Measurements from ENCODE around the gene NBPF11. TPM values are rescaled to one million over a fixed set of nuclear protein-coding genes. Genes with fewer than 3 reads are reported as not detected.
"Not testable (repeated sequence)": the region's sequence is repeated elsewhere in the genome, so short reads cannot be mapped to it uniquely, and the experiment has no call there.

The NBPF11 gene
- total RNA-seq (10 to 100 TPM in 1 of 2 donors, 1 to 10 TPM in 1; 8.8 to 15.3 TPM), polyA plus RNA-seq (1 to 10 TPM; 2.8 to 9.0 TPM)
- long read RNA-seq, donor 1, partial matches to known transcripts = 5 of 14 reads
- long read RNA-seq, donor 1, other reads (novel, unspliced or antisense) = 9 of 14 reads
- long read RNA-seq, donor 2, partial matches to known transcripts = 3 of 10 reads
- long read RNA-seq, donor 2, other reads (novel, unspliced or antisense) = 7 of 10 reads

DNA sequence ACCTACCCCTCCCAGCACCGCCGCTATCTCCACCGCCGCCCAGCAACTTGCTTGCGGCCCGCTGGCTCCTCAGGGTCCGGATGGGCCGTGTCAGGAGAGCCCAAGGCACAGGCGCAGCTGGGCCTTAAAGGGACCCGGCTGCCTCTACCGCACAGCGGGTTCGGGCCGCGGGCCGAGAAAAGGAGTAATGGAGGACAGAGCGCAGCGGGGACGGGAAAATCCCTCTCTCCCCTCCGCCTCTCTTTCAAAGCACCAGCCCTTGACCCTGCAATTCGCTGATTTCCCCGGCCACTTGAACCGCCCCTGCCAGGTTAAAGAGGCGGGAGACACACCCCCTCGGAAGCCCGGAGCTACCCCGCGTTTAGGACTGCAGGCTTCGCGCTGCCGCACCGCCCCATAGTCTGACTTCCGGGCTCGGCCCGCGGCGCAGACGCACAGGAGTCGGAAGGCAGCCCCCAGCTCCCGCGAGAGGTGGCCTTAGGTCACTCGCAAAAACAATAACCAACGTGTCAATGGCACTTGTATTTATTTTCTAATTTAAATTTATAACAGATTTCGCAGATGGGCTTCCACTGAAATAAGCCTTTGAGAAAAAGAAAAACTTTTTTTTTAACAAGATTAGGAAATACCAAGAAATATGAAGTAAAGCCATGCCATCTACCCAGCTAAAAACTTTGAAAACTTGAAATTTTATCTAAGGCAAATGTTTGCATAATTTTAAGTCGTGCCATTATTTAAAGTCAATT is at the start of gene NBPF11:
TSS of gene NBPF11 (minus strand) at position 371 of the 746 bp plus-strand sequence. CDS start 25,278 bp downstream, outside the sequence.
- H3K36me3 ChIP-seq (ENCODE audit: control insufficient read depth in 1 of 2, insufficient read depth in 2 of 2, low read length in 1 of 2); H3K9me3 ChIP-seq (ENCODE audit: control insufficient read depth, low read length); H3K27me3 ChIP-seq (ENCODE audit: control insufficient read depth in 1 of 2, insufficient read depth in 2 of 2, low read length in 1 of 2); H3K4me1 ChIP-seq (ENCODE audit: control insufficient read depth in 1 of 2, insufficient read depth in 2 of 2, low read length in 2 of 2); intact Hi-C loops (cut with DNase I): not testable (repeated sequence)
- Histone ChIP-seq H3K27ac (ENCODE audit: low read depth in 1 of 2, low read length in 2 of 2) (peak within 1 kb of the TSS in 1 of 2 donors; percentile 72), H3K4me3 (ENCODE audit: low read length in 2 of 2) (peak within 1 kb of the TSS; percentile 43 to 74)
- 1% methylated on average over 40 to 45 of the region's 45 CpGs for WGBS, 2 donors
- ATAC-seq (ENCODE audit: low FRiP score) (peak; percentile 98), DNase-seq (peak; percentile 91 to 94)

DNA sequence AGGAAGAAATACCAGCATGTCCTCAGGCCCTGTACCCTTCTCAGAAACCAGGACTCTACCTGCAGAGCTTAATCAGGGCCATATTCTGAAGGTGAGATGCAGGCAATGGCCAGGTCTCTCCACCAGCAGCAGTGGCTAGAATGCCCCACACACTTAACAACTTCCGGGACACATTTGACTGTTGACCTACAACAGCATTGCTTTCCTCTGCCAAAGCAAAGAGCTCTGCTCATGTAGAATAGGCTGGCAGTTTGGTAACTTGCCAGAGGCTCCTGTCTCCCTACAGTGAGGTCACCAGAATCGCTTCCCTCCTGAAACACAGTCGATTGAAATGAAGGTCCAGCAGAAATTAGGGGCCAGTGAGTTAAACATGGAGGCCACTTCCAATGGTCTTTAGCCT is 45.3 kb upstream of the NBPF11 start:
- no CpG with 5 or more reads among the region's 3 CpGs for WGBS, 2 donors
- H3K36me3 ChIP-seq (ENCODE audit: control insufficient read depth in 1 of 2, insufficient read depth in 2 of 2, low read length in 1 of 2); H3K27me3 ChIP-seq (ENCODE audit: control insufficient read depth in 1 of 2, insufficient read depth in 2 of 2, low read length in 1 of 2); H3K9me3 ChIP-seq (ENCODE audit: control insufficient read depth, low read length); ATAC-seq (ENCODE audit: low FRiP score); intact Hi-C loops (cut with DNase I); H3K4me1 ChIP-seq (ENCODE audit: control insufficient read depth in 1 of 2, insufficient read depth in 2 of 2, low read length in 2 of 2); H3K4me3 ChIP-seq (ENCODE audit: low read length in 2 of 2); DNase-seq; H3K27ac ChIP-seq (ENCODE audit: low read depth in 1 of 2, low read length in 2 of 2): not testable (repeated sequence)

- H3K4me3 ChIP-seq (ENCODE audit: low read length in 2 of 2); H3K36me3 ChIP-seq (ENCODE audit: control insufficient read depth in 1 of 2, insufficient read depth in 2 of 2, low read length in 1 of 2); DNase-seq; H3K9me3 ChIP-seq (ENCODE audit: control insufficient read depth, low read length); H3K27me3 ChIP-seq (ENCODE audit: control insufficient read depth in 1 of 2, insufficient read depth in 2 of 2, low read length in 1 of 2); intact Hi-C loops (cut with DNase I); ATAC-seq (ENCODE audit: low FRiP score); H3K4me1 ChIP-seq (ENCODE audit: control insufficient read depth in 1 of 2, insufficient read depth in 2 of 2, low read length in 2 of 2); H3K27ac ChIP-seq (ENCODE audit: low read depth in 1 of 2, low read length in 2 of 2): not testable (repeated sequence)
- no CpG with 5 or more reads among the region's 1 CpG for whole genome bisulfite sequencing, 2 donors
Measured at GRCh38 chr1:148196949-148197348, 44.9 kb upstream of the NBPF11 start.

DNA sequence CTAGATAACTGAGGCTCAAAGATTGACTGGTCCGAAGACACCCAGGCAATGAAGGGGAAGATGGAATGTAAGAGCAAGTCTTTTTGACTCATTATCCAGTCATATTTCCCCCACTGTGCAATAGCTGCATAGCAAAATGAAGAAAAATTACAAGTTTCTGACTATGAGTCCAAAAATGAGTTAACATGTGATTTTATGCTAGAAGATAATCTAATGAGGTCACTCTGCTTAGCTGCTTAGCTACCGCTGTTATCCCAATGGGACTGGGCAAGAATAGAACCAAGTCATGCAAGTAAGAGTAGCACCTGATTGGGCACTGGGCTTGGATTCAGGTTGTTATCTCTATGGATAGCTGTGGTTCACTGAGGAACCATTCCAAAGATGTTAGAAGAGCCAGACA is 43.0 kb upstream of the NBPF11 start:
- intact Hi-C loops (cut with DNase I); H3K4me3 ChIP-seq (ENCODE audit: low read length in 2 of 2); ATAC-seq (ENCODE audit: low FRiP score); H3K27me3 ChIP-seq (ENCODE audit: control insufficient read depth in 1 of 2, insufficient read depth in 2 of 2, low read length in 1 of 2); H3K9me3 ChIP-seq (ENCODE audit: control insufficient read depth, low read length); DNase-seq; H3K27ac ChIP-seq (ENCODE audit: low read depth in 1 of 2, low read length in 2 of 2); H3K36me3 ChIP-seq (ENCODE audit: control insufficient read depth in 1 of 2, insufficient read depth in 2 of 2, low read length in 1 of 2); H3K4me1 ChIP-seq (ENCODE audit: control insufficient read depth in 1 of 2, insufficient read depth in 2 of 2, low read length in 2 of 2): not testable (repeated sequence)
- WGBS, 2 donors = 84 to 91% methylated on average over 1 of the region's 2 CpGs

GRCh38 chr1:148188768-148189167 is 36.7 kb upstream of the NBPF11 start:
- ATAC-seq (ENCODE audit: low FRiP score); H3K4me3 ChIP-seq (ENCODE audit: low read length in 2 of 2); H3K27me3 ChIP-seq (ENCODE audit: control insufficient read depth in 1 of 2, insufficient read depth in 2 of 2, low read length in 1 of 2); H3K36me3 ChIP-seq (ENCODE audit: control insufficient read depth in 1 of 2, insufficient read depth in 2 of 2, low read length in 1 of 2); DNase-seq; intact Hi-C loops (cut with DNase I); H3K27ac ChIP-seq (ENCODE audit: low read depth in 1 of 2, low read length in 2 of 2); H3K4me1 ChIP-seq (ENCODE audit: control insufficient read depth in 1 of 2, insufficient read depth in 2 of 2, low read length in 2 of 2); H3K9me3 ChIP-seq (ENCODE audit: control insufficient read depth, low read length): not testable (repeated sequence)

DNA sequence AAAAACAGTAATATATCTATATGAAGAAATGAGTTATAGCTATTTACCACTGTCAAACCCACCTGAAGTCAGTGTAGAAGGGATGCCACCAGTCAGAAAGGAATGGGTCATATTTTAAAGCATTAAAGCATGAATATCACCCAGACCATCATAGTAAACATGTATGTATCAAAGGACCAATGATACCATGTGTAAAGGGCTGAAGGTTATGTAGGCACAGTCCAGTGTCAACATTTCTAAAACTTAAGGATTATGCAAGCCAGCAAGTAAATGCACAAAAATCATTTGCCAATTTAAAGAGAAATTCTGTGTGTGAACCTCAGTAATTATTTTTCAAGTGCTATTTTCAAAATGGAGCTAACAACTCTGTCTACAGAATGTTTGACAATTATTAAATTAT is 26.6 kb upstream of the NBPF11 start:
- DNase-seq; H3K4me3 ChIP-seq (ENCODE audit: low read length in 2 of 2); H3K36me3 ChIP-seq (ENCODE audit: control insufficient read depth in 1 of 2, insufficient read depth in 2 of 2, low read length in 1 of 2); ATAC-seq (ENCODE audit: low FRiP score); H3K27ac ChIP-seq (ENCODE audit: low read depth in 1 of 2, low read length in 2 of 2); H3K27me3 ChIP-seq (ENCODE audit: control insufficient read depth in 1 of 2, insufficient read depth in 2 of 2, low read length in 1 of 2); H3K4me1 ChIP-seq (ENCODE audit: control insufficient read depth in 1 of 2, insufficient read depth in 2 of 2, low read length in 2 of 2); H3K9me3 ChIP-seq (ENCODE audit: control insufficient read depth, low read length); intact Hi-C loops (cut with DNase I): not testable (repeated sequence)

GRCh38 chr1:148175414-148175813 is 23.3 kb upstream of the NBPF11 start:
- H3K4me3 ChIP-seq (ENCODE audit: low read length in 2 of 2); H3K27ac ChIP-seq (ENCODE audit: low read depth in 1 of 2, low read length in 2 of 2); H3K27me3 ChIP-seq (ENCODE audit: control insufficient read depth in 1 of 2, insufficient read depth in 2 of 2, low read length in 1 of 2); ATAC-seq (ENCODE audit: low FRiP score); H3K36me3 ChIP-seq (ENCODE audit: control insufficient read depth in 1 of 2, insufficient read depth in 2 of 2, low read length in 1 of 2); H3K4me1 ChIP-seq (ENCODE audit: control insufficient read depth in 1 of 2, insufficient read depth in 2 of 2, low read length in 2 of 2); DNase-seq; intact Hi-C loops (cut with DNase I); H3K9me3 ChIP-seq (ENCODE audit: control insufficient read depth, low read length): not testable (repeated sequence)
- WGBS, 2 donors = 73 to 82% methylated on average over 2 of the region's 2 CpGs

DNA sequence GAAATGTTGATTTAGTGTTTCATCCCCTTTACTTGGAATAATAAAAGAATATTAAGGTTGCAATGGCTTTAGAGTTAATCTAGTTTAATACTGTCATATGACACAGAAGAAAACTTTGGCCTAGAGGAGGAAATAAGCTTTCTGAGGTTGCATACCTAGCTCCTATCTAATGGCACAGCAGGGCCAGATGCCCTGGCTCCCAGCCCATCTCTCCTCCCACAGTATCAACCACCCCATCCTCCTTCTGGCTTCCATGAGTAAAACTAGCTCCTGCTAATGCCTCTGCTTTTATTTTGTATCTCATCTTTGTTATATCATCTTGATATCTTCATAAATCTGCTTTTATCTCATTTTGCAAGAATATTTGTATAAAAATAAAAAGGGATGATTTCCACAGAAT is 19.9 kb upstream of the NBPF11 start:
- H3K36me3 ChIP-seq (ENCODE audit: control insufficient read depth in 1 of 2, insufficient read depth in 2 of 2, low read length in 1 of 2); H3K9me3 ChIP-seq (ENCODE audit: control insufficient read depth, low read length); H3K4me1 ChIP-seq (ENCODE audit: control insufficient read depth in 1 of 2, insufficient read depth in 2 of 2, low read length in 2 of 2); DNase-seq; H3K27me3 ChIP-seq (ENCODE audit: control insufficient read depth in 1 of 2, insufficient read depth in 2 of 2, low read length in 1 of 2); H3K27ac ChIP-seq (ENCODE audit: low read depth in 1 of 2, low read length in 2 of 2); intact Hi-C loops (cut with DNase I); ATAC-seq (ENCODE audit: low FRiP score); H3K4me3 ChIP-seq (ENCODE audit: low read length in 2 of 2): not testable (repeated sequence)

All from aorta (tissue), 5 donors.